ENCODE results near the gene TTC23L.

DNA sequence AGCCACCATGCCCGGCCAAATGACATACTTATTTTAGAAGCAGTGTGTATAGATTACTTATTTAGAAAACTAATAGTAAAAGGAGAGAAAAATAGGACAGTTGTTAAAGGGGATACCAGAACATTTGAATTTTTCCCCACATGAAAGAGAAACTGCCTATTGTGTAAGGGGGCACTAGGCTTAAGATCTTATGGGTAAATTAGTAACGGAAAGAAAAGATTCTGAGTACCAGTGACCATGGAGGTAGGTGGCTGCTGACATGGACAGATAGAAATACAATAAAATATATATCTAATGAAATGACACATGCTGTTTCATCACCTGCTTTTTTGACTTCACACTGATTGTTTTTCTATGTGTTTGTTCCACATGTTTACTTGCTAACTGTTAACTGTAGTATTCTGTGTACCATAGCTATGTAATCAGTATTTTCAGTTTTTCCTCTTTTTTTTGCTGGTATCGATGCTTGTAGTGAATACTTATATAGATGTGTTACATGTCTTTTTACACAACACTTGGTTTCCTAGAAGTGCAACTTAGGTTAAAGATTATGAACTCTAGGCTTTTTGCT lies 87.4 kb downstream of the TTC23L start:
- TF ChIP-seq CTCF (IDR thresholded peaks at IDR 0.05) (no peak), RCOR1 (IDR thresholded peaks at IDR 0.05; ENCODE audit: low read depth, low read length) (no peak), REST (IDR thresholded peaks at IDR 0.05) (no peak), HOXA7 (CRISPR knock-in tag; IDR thresholded peaks at IDR 0.05) (no peak), EP300 (IDR thresholded peaks at IDR 0.05) (no peak)
- TF ChIP-seq, protein P1, sequence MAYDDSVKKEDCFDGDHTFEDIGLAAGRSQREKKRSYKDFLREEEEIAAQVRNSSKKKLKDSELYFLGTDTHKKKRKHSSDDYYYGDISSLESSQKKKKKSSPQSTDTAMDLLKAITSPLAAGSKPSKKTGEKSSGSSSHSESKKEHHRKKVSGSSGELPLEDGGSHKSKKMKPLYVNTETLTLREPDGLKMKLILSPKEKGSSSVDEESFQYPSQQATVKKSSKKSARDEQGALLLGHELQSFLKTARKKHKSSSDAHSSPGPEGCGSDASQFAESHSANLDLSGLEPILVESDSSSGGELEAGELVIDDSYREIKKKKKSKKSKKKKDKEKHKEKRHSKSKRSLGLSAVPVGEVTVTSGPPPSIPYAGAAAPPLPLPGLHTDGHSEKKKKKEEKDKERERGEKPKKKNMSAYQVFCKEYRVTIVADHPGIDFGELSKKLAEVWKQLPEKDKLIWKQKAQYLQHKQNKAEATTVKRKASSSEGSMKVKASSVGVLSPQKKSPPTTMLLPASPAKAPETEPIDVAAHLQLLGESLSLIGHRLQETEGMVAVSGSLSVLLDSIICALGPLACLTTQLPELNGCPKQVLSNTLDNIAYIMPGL (CRISPR knock-in tag; IDR thresholded peaks at IDR 0.05; ENCODE audit: borderline replicate concordance): no peak
- TF ChIP-seq, protein P2, sequence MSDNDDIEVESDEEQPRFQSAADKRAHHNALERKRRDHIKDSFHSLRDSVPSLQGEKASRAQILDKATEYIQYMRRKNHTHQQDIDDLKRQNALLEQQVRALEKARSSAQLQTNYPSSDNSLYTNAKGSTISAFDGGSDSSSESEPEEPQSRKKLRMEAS (IDR thresholded peaks at IDR 0.05): no peak
